Stimulated activated CD8-positive, alpha-beta memory T cell treated with anti-CD3 and anti-CD28 coated beads, Interleukin-15, amount 100 ng/mL, for 24 hours (primary cell): ENCODE results near the gene STRBP.

ENCODE experiments used
- DNase-seq: peaks from one replicate; pipeline ENCODE4 v3.0.0-alpha.2; 2020; ENCODE audit warnings: low read depth

STRBP gene

GRCh38 chr9:123129423-123129822 is 139.0 kb downstream of the STRBP start:
- DNase-seq: no peak

DNA sequence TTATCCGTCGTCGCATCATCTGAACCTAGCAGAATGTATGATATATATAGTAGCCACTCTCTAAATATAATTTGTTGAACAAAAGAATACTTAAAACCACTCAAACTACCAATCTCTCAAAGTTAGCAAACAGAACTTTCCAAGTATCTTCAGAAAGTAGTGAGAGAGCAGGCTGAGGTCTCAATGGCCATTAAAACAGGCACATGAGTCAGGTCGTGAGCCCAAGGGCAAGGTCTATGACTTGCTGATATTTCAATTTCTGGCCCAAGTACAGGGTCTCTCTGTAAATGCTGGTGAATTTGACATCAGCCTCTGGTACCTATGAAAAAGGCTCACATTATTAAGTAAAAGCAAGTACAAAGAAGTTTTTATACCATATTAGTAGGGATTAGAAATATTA is 139.8 kb downstream of the STRBP start:
- DNase-seq: no peak

GRCh38 chr9:123127512-123128075 is 140.8 kb downstream of the STRBP start:
- DNase-seq: no peak

- DNase-seq: no peak
Observed at GRCh38 chr9:123121457-123121856, 146.9 kb downstream of the STRBP start.

DNA sequence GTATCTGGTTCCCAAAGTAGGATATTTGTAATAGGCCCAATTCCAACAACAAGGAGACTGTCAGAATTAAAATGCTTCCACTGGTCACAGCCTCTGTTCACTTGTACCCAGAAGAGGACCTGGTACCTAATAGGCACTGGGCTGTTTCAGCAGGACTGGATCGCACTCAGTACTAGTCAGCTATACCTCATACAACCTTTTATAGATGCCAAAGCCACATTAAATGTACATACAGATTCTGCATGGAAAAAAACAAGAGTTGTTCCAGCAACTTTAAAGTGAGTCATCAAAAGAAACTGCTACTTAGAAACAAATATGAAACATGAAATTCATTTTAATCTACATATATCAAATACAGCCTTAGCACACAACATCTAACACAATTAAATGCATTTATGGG is 147.4 kb downstream of the STRBP start:
- no peak for DNase-seq

GRCh38 chr9:123120131-123120530 is 148.3 kb downstream of the STRBP start:
- DNase-seq: no peak

DNA sequence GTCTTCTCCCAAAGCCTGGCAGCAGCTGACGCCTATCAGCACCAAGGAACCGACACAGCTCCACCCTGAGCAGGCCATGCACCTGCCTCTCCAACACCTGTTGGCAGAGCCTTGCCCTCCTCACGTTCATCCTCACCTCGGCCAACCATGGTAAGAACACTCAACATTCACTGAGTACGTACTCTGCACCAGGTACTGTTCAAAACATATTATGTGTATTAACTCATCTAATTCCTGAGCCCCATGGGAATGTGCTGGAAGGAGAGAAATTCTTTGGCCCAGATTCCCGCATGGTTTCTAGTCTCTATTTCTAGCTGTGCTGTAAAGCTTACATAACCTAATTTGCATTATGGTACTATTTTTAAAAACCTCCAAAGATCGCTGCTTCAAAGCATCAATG is 148.8 kb downstream of the STRBP start:
- DNase-seq: no peak

DNA sequence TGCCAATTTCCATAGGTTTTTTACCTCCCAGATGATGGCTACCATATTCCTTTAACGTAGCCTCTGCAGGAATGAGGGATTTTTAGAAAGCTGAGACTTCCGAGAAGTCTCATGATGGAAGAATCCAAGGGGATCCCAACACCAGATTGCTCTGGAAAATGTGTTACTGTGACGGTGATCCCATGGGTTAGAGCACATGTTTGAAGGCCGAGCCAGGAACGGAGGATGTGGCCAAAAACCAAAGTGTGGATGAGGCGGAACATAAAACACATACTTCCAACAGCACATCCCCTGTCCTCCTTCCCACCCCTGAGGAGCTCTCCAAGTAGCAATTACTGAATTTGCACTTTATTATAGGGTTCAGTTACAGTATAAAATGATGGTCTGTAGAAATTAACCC is 152.3 kb downstream of the STRBP start:
- DNase-seq: no peak

- DNase-seq: no peak
Observed at GRCh38 chr9:123115146-123115913, 153.1 kb downstream of the STRBP start.

DNA sequence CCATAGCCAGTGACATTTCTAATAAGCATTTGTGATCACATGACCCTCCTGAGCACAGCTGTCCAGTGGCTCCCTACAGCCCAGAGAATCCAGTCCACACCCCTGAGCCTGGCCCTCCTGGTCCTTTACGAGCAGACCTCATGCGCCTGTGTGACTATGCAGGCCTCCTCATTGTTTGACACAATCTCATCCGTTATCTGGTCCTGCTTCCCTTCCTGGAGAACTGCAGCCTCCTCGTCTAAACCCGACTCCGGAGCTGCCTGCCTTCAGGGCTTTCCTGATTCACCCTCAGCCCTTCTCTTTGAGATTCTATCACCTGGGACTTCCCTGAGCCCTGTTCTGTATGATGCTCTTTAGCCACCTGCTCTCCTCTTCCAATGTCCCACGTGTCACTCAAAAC is 155.2 kb downstream of the STRBP start:
- no peak for DNase-seq

DNA sequence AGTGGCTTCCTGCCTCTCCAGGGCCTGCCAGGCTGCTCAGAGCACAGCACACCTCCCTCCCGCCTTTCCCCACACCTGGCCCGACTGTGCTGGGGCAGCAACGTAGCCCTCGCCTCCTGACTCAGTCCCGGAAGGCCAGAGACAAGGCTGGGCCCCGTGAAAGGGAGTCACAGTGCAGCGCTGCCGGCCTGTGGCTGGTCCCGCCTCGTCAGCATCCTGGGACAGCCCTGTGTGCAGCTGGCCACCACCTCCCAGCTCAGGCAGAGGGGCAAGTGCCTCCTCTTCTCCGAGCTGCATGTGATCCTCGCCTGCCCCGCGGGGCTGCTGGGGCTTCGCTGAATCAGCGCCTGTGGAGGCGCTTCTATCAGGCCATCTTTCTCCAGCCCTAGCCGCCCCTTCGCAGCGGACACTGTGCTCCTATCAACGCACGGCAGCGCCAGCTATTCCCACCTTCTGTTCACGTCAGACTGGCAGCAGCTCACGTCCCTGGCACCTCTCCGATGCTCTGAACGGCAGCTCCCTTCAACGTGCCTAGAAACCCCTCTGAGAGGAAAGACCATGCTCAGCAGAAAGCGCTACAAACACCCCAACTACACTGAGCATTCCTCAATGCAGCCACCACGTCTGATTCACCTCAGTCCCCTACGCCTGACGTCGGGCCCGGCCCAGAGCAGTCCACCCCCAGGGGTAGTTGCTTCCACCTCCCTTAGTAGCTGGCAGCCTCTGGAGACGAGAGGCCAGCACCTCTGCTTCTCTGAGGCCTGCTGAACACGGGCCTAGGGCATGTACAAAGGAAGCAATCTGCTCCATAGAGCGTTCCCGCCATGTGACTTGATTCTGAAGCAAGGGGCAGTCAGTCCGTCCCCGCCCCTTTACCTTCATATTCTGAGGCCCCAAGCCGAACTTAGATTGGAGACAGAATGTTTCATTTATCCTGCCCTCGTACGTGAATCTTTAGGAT is 156.1 kb downstream of the STRBP start:
- DNase-seq: no peak

- DNase-seq: no peak
Observed at GRCh38 chr9:123111427-123112014, 156.9 kb downstream of the STRBP start.

DNA sequence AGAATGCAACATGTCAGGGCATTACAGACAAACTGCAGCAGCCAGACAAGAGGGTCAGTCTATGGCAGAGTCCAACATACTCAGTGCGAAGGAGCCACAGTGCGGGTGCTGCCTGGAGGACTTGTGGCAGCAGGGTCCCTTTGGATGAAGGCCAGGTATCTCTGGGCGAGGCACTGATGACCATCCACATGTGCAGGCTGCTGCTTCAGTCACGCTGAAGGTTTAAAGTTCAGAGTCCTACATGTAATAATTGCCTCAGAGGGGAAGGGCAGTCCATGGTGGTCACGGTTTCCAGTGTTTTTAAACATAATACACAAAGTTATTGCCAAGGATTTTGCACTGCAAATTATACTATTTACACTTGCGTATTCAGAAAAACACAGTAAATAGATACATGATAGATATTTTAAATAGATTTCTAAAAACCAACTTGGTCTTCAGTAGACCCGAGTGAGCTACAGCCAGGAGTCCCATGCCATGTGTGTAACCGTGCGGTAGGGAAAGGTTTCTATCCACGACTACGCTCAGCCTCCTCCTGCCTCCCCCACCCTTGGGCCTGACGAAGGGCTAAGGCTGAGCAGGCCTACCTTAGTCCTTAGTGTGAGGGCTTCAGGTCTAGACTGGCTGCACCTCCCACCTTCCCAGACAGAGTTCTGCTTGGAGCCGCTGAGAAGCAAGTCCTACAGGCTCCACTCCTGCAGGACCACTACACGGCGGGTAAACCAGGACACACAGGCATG is 158.7 kb downstream of the STRBP start:
- DNase-seq: no peak

DNA sequence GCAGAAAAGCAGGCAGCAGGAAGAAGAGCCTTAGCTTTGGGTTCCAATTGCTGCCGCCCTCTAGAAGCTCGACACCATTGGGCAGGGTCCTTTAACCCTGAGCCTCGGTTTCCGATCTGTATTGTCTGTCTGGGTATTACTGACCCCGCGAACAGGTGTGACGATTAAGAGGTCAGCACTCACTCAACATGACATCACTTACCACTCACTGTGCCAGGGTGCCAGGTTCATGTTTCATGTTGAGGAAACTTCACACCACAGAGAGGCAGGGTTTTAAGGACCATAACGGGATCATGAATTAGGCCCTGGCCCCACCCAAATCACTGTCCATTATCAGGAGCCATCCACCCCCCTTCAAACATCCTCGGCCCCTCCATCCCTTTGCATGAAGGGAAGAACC is 159.4 kb downstream of the STRBP start:
- no peak for DNase-seq

GRCh38 chr9:123107639-123108285 is 160.6 kb downstream of the STRBP start:
- no peak for DNase-seq

DNA sequence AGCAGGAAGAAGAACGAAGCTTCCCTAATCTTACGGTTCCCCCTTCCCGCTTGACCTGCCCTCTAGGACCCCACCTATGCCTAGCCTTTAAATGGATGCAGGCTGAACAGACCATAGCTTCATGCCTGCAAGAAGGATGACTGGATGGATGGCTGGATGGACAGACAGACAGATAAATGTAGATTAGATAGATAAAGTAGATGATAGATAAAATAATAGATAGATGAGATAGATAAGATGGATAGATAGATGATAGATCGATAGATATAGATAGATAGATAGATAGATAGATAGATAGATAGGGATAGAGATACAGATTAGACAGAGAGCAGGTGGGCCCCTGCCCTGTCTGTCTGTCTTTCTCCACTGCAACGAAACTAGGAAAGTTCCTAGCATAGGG is 162.9 kb downstream of the STRBP start:
- no peak for DNase-seq

- no peak for DNase-seq
Observed at GRCh38 chr9:123104807-123105206, 163.6 kb downstream of the STRBP start.

DNA sequence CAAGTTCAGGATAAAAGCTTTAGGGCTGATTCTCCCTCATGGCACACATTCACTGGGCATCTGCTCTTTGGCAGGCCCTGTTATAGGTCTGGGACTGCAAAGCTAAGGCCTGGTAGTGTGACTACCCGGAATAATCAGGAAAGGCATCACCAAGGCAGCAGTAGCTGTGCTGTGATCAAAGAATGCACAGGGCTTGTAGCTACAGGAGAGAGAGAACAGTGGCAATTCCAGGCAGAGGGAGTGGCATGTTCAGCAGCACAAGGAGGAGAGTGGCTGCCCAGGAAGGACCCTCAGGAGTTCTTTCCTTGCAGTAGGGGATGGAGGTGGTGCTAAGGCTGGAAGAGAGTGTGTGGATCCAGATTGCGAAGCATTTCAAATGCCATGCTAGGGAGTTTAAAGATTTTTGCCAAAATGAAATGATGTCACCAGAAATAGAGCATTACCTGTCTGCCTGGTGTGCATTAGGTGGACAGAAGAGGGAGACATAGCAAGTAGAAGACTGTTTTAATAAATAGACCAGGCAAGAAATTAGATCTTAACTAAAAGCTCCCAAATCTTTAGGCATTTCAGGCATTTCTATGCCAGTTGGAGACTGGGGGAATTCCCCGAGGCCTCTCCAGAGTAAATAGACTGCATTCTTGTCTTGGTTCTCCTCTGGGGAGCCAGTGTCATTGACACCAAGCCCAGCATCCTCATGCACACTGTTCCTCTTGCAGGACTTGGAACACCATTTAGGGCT is 165.8 kb downstream of the STRBP start:
- no peak for DNase-seq

- no peak for DNase-seq
Observed at GRCh38 chr9:123099548-123099947, 168.8 kb downstream of the STRBP start.

DNA sequence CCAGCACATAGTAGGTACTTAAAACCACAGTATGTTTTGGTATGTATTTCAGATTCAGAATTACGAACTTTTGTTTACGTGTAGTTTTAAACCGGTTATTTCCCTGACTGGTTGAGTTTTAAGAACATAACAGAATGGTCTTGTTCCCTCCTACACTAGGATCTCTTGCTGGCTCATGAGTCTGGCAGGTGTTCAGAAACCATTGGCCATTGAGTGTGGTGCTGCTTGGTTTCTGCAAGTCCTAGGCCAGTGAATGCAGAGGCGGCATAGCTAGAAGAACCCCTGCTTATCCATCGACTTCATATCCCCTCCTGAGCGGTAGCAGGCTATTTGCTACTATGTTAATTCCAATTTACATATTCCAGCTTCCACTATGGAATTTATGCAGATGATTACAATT is 169.3 kb downstream of the STRBP start:
- no peak for DNase-seq

- DNase-seq: no peak
Observed at GRCh38 chr9:123098096-123098459, 170.3 kb downstream of the STRBP start.
